GM21381 (cell line): ENCODE data around the gene HYAL4.
"Not testable (repeated sequence)": the region's sequence is repeated elsewhere in the genome, so short reads cannot be mapped to it uniquely, and the experiment has no call there.

Experiments used
- ATAC-seq: cut with Tn5 transposase; IDR thresholded peaks from one replicate; pipeline ENCODE4 v1.9.1; 2021; ENCODE audit warnings: mild to moderate bottlenecking, moderate library complexity; ENCODE audit not compliant: unreplicated experiment

The HYAL4 gene

GRCh38 chr7:123846217-123846891 lies 1.4 kb downstream of the HYAL4 start:
- ATAC-seq: no peak

- ATAC-seq: no peak
These were observed 2.9 kb downstream of the HYAL4 start for GRCh38 chr7:123847868-123848267.

- ATAC-seq: no peak
These were observed 4.9 kb downstream of the HYAL4 start for GRCh38 chr7:123849855-123850254.

GRCh38 chr7:123851404-123851803 lies 6.4 kb downstream of the HYAL4 start:
- not testable (repeated sequence) for ATAC-seq

GRCh38 chr7:123854291-123854690 lies 9.3 kb downstream of the HYAL4 start:
- not testable (repeated sequence) for ATAC-seq

- not testable (repeated sequence) for ATAC-seq
These were observed 11.5 kb downstream of the HYAL4 start for GRCh38 chr7:123856428-123856827.

- ATAC-seq: no peak
These were observed 15.9 kb downstream of the HYAL4 start for GRCh38 chr7:123860848-123861247.

- no peak for ATAC-seq
These were observed 17.8 kb downstream of the HYAL4 start for GRCh38 chr7:123862775-123863174.

GRCh38 chr7:123863461-123863860 lies 18.5 kb downstream of the HYAL4 start:
- no peak for ATAC-seq

- no peak for ATAC-seq
These were observed 19.0 kb downstream of the HYAL4 start for GRCh38 chr7:123864012-123864411.

- no peak for ATAC-seq
These were observed 19.5 kb downstream of the HYAL4 start for GRCh38 chr7:123864436-123864835.

GRCh38 chr7:123864966-123865365 lies 20.0 kb downstream of the HYAL4 start:
- ATAC-seq: no peak

GRCh38 chr7:123865517-123866117 lies 20.6 kb downstream of the HYAL4 start:
- peak; percentile 88 for ATAC-seq

GRCh38 chr7:123867225-123867624 lies 22.3 kb downstream of the HYAL4 start:
- ATAC-seq: no peak

- peak; percentile 86 for ATAC-seq
These were observed 27.3 kb downstream of the HYAL4 start for GRCh38 chr7:123871998-123872867.

- no peak for ATAC-seq
These were observed 27.9 kb downstream of the HYAL4 start for GRCh38 chr7:123872908-123873307.

GRCh38 chr7:123876557-123877256 lies 31.7 kb downstream of the HYAL4 start:
- no peak for ATAC-seq

- ATAC-seq: no peak
These were observed 34.7 kb downstream of the HYAL4 start for GRCh38 chr7:123879628-123880027.

- no peak for ATAC-seq
These were observed 36.3 kb downstream of the HYAL4 start for GRCh38 chr7:123881300-123881699.

GRCh38 chr7:123883154-123883553 lies 38.2 kb downstream of the HYAL4 start:
- no peak for ATAC-seq

GRCh38 chr7:123888192-123888591 lies 43.2 kb downstream of the HYAL4 start:
- ATAC-seq: no peak
